ENCODE data around the gene NPTN.

DNA sequence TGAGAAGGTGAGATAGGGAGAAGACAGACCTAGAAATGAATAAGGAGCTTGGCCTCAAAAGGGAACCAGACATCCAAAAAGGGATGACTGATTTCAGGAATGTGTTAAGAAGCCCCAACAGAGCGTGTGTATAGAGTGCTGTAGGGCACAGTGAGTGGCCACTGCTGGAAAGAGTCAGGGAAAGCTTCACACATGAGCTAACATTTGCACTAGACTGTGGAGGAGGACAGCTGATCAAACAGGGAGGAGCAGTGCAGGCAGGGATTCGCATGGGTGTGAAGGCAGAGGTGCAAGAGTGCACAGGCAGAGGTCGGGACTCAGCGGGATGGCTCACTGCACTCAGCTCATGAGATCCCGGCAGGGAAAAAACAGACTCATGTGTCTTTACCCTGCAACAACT, 61.8 kb downstream of the NPTN start:
- TF ChIP-seq, protein P1, sequence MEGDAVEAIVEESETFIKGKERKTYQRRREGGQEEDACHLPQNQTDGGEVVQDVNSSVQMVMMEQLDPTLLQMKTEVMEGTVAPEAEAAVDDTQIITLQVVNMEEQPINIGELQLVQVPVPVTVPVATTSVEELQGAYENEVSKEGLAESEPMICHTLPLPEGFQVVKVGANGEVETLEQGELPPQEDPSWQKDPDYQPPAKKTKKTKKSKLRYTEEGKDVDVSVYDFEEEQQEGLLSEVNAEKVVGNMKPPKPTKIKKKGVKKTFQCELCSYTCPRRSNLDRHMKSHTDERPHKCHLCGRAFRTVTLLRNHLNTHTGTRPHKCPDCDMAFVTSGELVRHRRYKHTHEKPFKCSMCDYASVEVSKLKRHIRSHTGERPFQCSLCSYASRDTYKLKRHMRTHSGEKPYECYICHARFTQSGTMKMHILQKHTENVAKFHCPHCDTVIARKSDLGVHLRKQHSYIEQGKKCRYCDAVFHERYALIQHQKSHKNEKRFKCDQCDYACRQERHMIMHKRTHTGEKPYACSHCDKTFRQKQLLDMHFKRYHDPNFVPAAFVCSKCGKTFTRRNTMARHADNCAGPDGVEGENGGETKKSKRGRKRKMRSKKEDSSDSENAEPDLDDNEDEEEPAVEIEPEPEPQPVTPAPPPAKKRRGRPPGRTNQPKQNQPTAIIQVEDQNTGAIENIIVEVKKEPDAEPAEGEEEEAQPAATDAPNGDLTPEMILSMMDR (IDR thresholded peaks at IDR 0.05; ENCODE audit: low read length) = no peak
- no peak for TF ChIP-seq EZH2 (IDR thresholded peaks at IDR 0.05; ENCODE audit: borderline replicate concordance, low read length)

Measured in OCI-LY1 (cell line).